ENCODE measurements around the gene AKT1. TPM values are rescaled to one million over a fixed set of nuclear protein-coding genes. Genes with fewer than 3 reads are reported as not detected.
A peak's percentile ranks its signal among the peaks of the same experiment; 100 is the strongest.

The AKT1 gene
- total and polyA plus RNA-seq, 4 donors: 30.6 to 192 (median 58.7) TPM

DNA sequence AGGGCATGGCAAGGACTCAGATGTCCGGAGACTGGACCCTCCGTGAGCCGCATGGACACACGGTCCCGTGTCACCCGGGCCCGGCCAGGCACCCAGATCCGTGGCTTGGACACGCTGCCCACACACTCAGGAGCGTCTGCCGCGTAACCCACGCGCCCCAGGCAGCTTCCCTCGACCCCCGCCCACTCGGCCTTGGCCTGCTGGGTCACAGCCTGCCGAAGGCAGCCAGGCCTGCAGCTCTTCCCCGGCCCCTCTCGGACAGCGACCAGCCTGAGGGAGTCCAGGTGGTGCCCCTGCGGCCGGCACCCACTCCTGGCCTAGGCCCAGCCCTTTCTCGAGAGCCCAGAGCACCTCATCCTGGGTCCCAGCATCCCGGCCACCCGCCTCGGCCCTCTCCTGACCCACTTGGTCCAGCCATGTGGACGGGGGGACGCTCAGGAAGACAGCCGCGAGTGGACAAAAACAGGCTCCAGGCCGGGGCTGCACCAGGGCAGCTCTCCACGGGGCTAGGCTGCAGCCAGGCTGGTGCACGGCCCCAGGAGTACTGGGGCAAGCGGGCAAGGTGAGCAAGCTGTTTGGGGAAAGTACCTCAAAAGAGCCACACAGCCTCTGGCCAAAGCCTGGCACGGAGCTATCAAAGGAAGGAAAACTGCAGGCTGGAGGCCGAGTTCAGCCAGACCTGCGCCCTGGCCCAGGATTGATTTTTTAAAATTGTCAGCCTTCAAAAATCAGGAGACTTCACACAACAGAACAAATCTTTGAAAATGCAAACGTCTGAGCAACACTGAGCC is 6.5 kb downstream of the AKT1 start (continued):
- TF ChIP-seq SP1 (IDR thresholded peaks at IDR 0.05) (peak; percentile 11), JUND (IDR thresholded peaks at IDR 0.05) (no peak), HNF4G (IDR thresholded peaks at IDR 0.05) (no peak), HNF4A (conservative IDR thresholded peaks at IDR 0.05) (peak; percentile 10 to 50)
- TF ChIP-seq, protein P1, sequence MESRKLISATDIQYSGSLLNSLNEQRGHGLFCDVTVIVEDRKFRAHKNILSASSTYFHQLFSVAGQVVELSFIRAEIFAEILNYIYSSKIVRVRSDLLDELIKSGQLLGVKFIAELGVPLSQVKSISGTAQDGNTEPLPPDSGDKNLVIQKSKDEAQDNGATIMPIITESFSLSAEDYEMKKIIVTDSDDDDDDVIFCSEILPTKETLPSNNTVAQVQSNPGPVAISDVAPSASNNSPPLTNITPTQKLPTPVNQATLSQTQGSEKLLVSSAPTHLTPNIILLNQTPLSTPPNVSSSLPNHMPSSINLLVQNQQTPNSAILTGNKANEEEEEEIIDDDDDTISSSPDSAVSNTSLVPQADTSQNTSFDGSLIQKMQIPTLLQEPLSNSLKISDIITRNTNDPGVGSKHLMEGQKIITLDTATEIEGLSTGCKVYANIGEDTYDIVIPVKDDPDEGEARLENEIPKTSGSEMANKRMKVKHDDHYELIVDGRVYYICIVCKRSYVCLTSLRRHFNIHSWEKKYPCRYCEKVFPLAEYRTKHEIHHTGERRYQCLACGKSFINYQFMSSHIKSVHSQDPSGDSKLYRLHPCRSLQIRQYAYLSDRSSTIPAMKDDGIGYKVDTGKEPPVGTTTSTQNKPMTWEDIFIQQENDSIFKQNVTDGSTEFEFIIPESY (IDR thresholded peaks at IDR 0.05): no peak
- TF ChIP-seq, protein P2, sequence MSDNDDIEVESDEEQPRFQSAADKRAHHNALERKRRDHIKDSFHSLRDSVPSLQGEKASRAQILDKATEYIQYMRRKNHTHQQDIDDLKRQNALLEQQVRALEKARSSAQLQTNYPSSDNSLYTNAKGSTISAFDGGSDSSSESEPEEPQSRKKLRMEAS (IDR thresholded peaks at IDR 0.05): no peak

DNA sequence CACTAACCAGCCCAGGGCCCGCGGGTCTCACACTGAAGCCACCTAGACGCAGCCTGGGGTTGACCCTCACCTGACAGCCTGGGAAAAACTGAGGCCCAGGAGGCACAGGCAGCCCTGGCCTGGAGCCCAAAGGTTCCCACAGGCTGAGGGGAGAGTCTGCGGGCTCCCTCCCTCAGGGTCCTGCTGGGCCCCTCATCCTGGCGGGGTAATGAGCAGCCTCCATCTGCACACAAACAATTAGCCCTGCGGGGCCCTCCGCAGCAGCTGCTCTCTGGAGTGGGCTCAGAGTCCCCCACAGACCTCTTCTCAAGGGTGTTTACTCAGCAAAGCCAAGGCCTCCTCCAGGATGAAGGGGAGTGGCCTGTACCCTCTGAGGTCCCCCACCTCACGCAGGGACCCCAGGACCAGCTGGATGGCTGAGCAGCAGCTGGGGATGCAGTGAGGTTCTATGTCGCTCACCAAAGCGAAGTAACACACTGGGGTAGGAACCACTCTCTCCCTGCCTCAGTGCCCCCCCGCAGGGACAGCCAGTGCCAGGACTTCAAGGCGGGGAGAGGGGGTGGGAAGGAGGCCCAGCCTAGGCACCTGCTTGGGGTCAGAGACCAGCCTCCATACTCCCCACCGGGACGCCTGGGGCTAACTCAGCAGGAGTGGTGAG is 7.3 kb downstream of the AKT1 start:
- WGBS: 90% methylated on average over 14 of the region's 14 CpGs
- Histone ChIP-seq H3K27ac (ENCODE audit: low read depth in 1 of 2, low read length in 2 of 2) (no peak overlapping the region), H3K36me3 (ENCODE audit: control insufficient read depth in 4 of 4, insufficient read depth in 3 of 4, low read depth in 1 of 4, low read length in 3 of 4) (no peaks in the 10 kb centered on the region), H3K9me3 (ENCODE audit: control insufficient read depth in 4 of 4, low read length in 3 of 4) (no peaks in the 10 kb centered on the region), H3K4me3 (ENCODE audit: low read depth in 1 of 3, low read length in 3 of 3) (no peak overlapping the region), H3K27me3 (ENCODE audit: control insufficient read depth in 4 of 4, insufficient read depth in 4 of 4, low read length in 3 of 4) (no peaks in the 10 kb centered on the region), H3K9ac (ENCODE audit: low read depth in 1 of 2, low read length in 2 of 2) (peak overlapping the region in 1 of 2 donors; percentile 32), H3K4me1 (ENCODE audit: control insufficient read depth in 4 of 4, insufficient read depth in 4 of 4, low read length in 3 of 4) (peaks cover 48 to 80% (median 68%) of the 10 kb centered on the region in 4 donors)
- no peak for DNase-seq (ENCODE audit: low spot score)
- TF ChIP-seq EGR1 (IDR thresholded peaks at IDR 0.05; ENCODE audit: low read depth in 2 of 2): no peak
- no peak for TF ChIP-seq FOXA1 (IDR thresholded peaks at IDR 0.05)
- no peak for TF ChIP-seq RXRA (IDR thresholded peaks at IDR 0.05)
- TF ChIP-seq HNF4A (conservative IDR thresholded peaks at IDR 0.05): no peak
- TF ChIP-seq, protein P3, sequence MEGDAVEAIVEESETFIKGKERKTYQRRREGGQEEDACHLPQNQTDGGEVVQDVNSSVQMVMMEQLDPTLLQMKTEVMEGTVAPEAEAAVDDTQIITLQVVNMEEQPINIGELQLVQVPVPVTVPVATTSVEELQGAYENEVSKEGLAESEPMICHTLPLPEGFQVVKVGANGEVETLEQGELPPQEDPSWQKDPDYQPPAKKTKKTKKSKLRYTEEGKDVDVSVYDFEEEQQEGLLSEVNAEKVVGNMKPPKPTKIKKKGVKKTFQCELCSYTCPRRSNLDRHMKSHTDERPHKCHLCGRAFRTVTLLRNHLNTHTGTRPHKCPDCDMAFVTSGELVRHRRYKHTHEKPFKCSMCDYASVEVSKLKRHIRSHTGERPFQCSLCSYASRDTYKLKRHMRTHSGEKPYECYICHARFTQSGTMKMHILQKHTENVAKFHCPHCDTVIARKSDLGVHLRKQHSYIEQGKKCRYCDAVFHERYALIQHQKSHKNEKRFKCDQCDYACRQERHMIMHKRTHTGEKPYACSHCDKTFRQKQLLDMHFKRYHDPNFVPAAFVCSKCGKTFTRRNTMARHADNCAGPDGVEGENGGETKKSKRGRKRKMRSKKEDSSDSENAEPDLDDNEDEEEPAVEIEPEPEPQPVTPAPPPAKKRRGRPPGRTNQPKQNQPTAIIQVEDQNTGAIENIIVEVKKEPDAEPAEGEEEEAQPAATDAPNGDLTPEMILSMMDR (IDR thresholded peaks at IDR 0.05; ENCODE audit: low read depth, low read length, missing input control): no peak
- no peak for TF ChIP-seq JUND (IDR thresholded peaks at IDR 0.05)
- TF ChIP-seq YY1 (IDR thresholded peaks at IDR 0.05): no peak
- TF ChIP-seq, protein P4, sequence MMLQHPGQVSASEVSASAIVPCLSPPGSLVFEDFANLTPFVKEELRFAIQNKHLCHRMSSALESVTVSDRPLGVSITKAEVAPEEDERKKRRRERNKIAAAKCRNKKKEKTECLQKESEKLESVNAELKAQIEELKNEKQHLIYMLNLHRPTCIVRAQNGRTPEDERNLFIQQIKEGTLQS (IDR thresholded peaks at IDR 0.05): no peak
- TF ChIP-seq FOXA2 (IDR thresholded peaks at IDR 0.05): no peak

DNA sequence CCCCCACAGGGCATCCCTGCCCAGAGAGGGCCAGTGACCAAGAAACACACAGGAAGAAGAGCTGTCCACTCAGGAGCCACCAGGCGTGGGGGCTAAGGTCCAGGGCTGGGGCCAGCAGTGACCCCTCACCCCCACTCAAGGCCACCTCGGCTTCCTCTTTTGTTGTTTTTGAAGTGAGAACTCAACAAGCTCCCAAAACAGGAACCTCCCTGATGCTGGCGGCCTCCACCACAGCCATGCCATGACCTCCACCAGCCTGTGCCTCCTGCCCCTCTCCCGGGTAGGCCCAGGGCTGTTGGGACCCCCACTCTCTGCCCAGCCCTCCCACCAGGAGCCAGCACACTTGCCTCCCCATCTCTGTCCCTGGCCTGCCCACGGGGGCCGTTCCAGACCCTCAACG is 7.8 kb downstream of the AKT1 start:
- 85% methylated on average over 7 of the region's 7 CpGs for WGBS
- no peak for DNase-seq (ENCODE audit: low spot score)
- Histone ChIP-seq H3K9me3 (ENCODE audit: control insufficient read depth in 4 of 4, low read length in 3 of 4) (no peaks in the 10 kb centered on the region), H3K36me3 (ENCODE audit: control insufficient read depth in 4 of 4, insufficient read depth in 3 of 4, low read depth in 1 of 4, low read length in 3 of 4) (peaks cover 0 to 3% (median 0%) of the 10 kb centered on the region in 4 donors), H3K27me3 (ENCODE audit: control insufficient read depth in 4 of 4, insufficient read depth in 4 of 4, low read length in 3 of 4) (no peaks in the 10 kb centered on the region), H3K27ac (ENCODE audit: low read depth in 1 of 2, low read length in 2 of 2) (no peak overlapping the region), H3K4me1 (ENCODE audit: control insufficient read depth in 4 of 4, insufficient read depth in 4 of 4, low read length in 3 of 4) (peaks cover 43 to 74% (median 62%) of the 10 kb centered on the region in 4 donors), H3K9ac (ENCODE audit: low read depth in 1 of 2, low read length in 2 of 2) (peak overlapping the region in 1 of 2 donors; percentile 17), H3K4me3 (ENCODE audit: low read depth in 1 of 3, low read length in 3 of 3) (no peak overlapping the region)
- TF ChIP-seq RXRA (IDR thresholded peaks at IDR 0.05) (no peak), EGR1 (IDR thresholded peaks at IDR 0.05; ENCODE audit: low read depth in 2 of 2) (no peak), HNF4G (IDR thresholded peaks at IDR 0.05) (no peak), HNF4A (conservative IDR thresholded peaks at IDR 0.05) (no peak), TAF1 (conservative IDR thresholded peaks at IDR 0.05) (no peak), SP1 (IDR thresholded peaks at IDR 0.05) (no peak), RAD21 (IDR thresholded peaks at IDR 0.05) (no peak), GABPA (IDR thresholded peaks at IDR 0.05 in 1 of 2, conservative IDR thresholded peaks at IDR 0.05 in 1 of 2) (no peak), FOXA2 (IDR thresholded peaks at IDR 0.05) (no peak), YY1 (IDR thresholded peaks at IDR 0.05) (no peak), JUND (IDR thresholded peaks at IDR 0.05) (no peak), NR2F2 (IDR thresholded peaks at IDR 0.05) (no peak)
- TF ChIP-seq, protein P5, sequence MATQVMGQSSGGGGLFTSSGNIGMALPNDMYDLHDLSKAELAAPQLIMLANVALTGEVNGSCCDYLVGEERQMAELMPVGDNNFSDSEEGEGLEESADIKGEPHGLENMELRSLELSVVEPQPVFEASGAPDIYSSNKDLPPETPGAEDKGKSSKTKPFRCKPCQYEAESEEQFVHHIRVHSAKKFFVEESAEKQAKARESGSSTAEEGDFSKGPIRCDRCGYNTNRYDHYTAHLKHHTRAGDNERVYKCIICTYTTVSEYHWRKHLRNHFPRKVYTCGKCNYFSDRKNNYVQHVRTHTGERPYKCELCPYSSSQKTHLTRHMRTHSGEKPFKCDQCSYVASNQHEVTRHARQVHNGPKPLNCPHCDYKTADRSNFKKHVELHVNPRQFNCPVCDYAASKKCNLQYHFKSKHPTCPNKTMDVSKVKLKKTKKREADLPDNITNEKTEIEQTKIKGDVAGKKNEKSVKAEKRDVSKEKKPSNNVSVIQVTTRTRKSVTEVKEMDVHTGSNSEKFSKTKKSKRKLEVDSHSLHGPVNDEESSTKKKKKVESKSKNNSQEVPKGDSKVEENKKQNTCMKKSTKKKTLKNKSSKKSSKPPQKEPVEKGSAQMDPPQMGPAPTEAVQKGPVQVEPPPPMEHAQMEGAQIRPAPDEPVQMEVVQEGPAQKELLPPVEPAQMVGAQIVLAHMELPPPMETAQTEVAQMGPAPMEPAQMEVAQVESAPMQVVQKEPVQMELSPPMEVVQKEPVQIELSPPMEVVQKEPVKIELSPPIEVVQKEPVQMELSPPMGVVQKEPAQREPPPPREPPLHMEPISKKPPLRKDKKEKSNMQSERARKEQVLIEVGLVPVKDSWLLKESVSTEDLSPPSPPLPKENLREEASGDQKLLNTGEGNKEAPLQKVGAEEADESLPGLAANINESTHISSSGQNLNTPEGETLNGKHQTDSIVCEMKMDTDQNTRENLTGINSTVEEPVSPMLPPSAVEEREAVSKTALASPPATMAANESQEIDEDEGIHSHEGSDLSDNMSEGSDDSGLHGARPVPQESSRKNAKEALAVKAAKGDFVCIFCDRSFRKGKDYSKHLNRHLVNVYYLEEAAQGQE (IDR thresholded peaks at IDR 0.05): no peak
- TF ChIP-seq, protein P4 (IDR thresholded peaks at IDR 0.05): no peak

Data from liver (tissue), 9 donors.